Measurements from ENCODE around the gene PSMD13. TPM values are rescaled to one million over a fixed set of nuclear protein-coding genes. Genes with fewer than 3 reads are reported as not detected.
"Not testable (repeated sequence)": the region's sequence is repeated elsewhere in the genome, so short reads cannot be mapped to it uniquely, and the experiment has no call there.

Gene PSMD13
- total RNA-seq (2014; rRNA removed; shearing (Covaris generic)), result 217 and 331 TPM in 2 replicates

- Histone ChIP-seq H3K4me3 (peak within 1 kb of the TSS; percentile 90), H3K27ac (peak within 1 kb of the TSS; percentile 78), H3K4me1 (replicated peaks) (peaks cover 14% of the 10 kb centered on the region), H3K36me3 (peaks cover 45% of the 10 kb centered on the region), H3K9me3 (replicated peaks) (no peaks in the 10 kb centered on the region), H3K27me3 (replicated peaks) (no peaks in the 10 kb centered on the region)
- peak; percentile 78 to 85 for DNase-seq (ENCODE audit: low read depth in 1 of 2, low spot score in 2 of 2)
Measured at GRCh38 chr11:236774-237767, at the start of gene PSMD13. Gene PSMD13 (plus strand): TSS chr11:236976. CDS start chr11:237050, 74 bp downstream.

GRCh38 chr11:189200-189783, 47.5 kb upstream of the PSMD13 start:
- H3K4me3 ChIP-seq; H3K27ac ChIP-seq; H3K4me1 ChIP-seq (replicated peaks); H3K27me3 ChIP-seq (replicated peaks); H3K9me3 ChIP-seq (replicated peaks); H3K36me3 ChIP-seq: not testable (repeated sequence)
- peak in 1 of 2 experiments; percentile 25 for DNase-seq (ENCODE audit: low read depth in 1 of 2, low spot score in 2 of 2)

GRCh38 chr11:189843-190311, 46.9 kb upstream of the PSMD13 start:
- not testable (repeated sequence) for H3K4me1 ChIP-seq (replicated peaks)
- DNase-seq (ENCODE audit: low read depth in 1 of 2, low spot score in 2 of 2), result peak in 1 of 2 experiments; percentile 43

GRCh38 chr11:190546-190945, 46.2 kb upstream of the PSMD13 start:
- H3K36me3 ChIP-seq; DNase-seq (ENCODE audit: low read depth in 1 of 2, low spot score in 2 of 2); H3K4me3 ChIP-seq: not testable (repeated sequence)

More at GRCh38 chr11:189843-190311, 46.9 kb upstream of the PSMD13 start:
- H3K36me3 ChIP-seq; H3K9me3 ChIP-seq (replicated peaks); H3K27me3 ChIP-seq (replicated peaks); H3K27ac ChIP-seq; H3K4me3 ChIP-seq: not testable (repeated sequence)

GRCh38 chr11:191490-192478, 45.0 kb upstream of the PSMD13 start:
- not testable (repeated sequence) for H3K27ac ChIP-seq; DNase-seq (ENCODE audit: low read depth in 1 of 2, low spot score in 2 of 2); H3K4me3 ChIP-seq; H3K36me3 ChIP-seq; H3K27me3 ChIP-seq (replicated peaks); H3K4me1 ChIP-seq (replicated peaks); H3K9me3 ChIP-seq (replicated peaks)

More at GRCh38 chr11:190546-190945, 46.2 kb upstream of the PSMD13 start:
- H3K9me3 ChIP-seq (replicated peaks); H3K27ac ChIP-seq; H3K4me1 ChIP-seq (replicated peaks); H3K27me3 ChIP-seq (replicated peaks): not testable (repeated sequence)

- H3K27ac ChIP-seq; H3K4me1 ChIP-seq (replicated peaks); H3K9me3 ChIP-seq (replicated peaks); H3K36me3 ChIP-seq; H3K4me3 ChIP-seq; H3K27me3 ChIP-seq (replicated peaks); DNase-seq (ENCODE audit: low read depth in 1 of 2, low spot score in 2 of 2): not testable (repeated sequence)
Measured at GRCh38 chr11:192674-193128, 44.1 kb upstream of the PSMD13 start, which contains the start of gene SCGB1C1. Gene SCGB1C1 (plus strand): TSS chr11:193078. CDS start chr11:193100, 22 bp downstream.

- H3K27ac ChIP-seq; H3K27me3 ChIP-seq (replicated peaks); H3K4me3 ChIP-seq; H3K36me3 ChIP-seq; H3K9me3 ChIP-seq (replicated peaks); H3K4me1 ChIP-seq (replicated peaks): not testable (repeated sequence)
- peak in 1 of 2 experiments; percentile 26 for DNase-seq (ENCODE audit: low read depth in 1 of 2, low spot score in 2 of 2)
Measured at GRCh38 chr11:193481-193880, 43.3 kb upstream of the PSMD13 start.

GRCh38 chr11:196786-197731, 39.7 kb upstream of the PSMD13 start:
- Histone ChIP-seq H3K27me3 (replicated peaks) (no peaks in the 10 kb centered on the region), H3K9me3 (replicated peaks) (no peaks in the 10 kb centered on the region), H3K4me1 (replicated peaks) (no peaks in the 10 kb centered on the region), H3K36me3 (peaks cover 11% of the 10 kb centered on the region), H3K4me3 (no peak overlapping the region), H3K27ac (no peak overlapping the region)
- DNase-seq (ENCODE audit: low read depth in 1 of 2, low spot score in 2 of 2), result no peak

GRCh38 chr11:197741-198235, 39.0 kb upstream of the PSMD13 start:
- no peaks in the 10 kb centered on the region for H3K9me3 ChIP-seq (replicated peaks)
- H3K4me3 ChIP-seq, result no peak overlapping the region
- H3K4me1 ChIP-seq (replicated peaks), result no peaks in the 10 kb centered on the region
- no peak overlapping the region for H3K27ac ChIP-seq
- no peaks in the 10 kb centered on the region for H3K27me3 ChIP-seq (replicated peaks)
- H3K36me3 ChIP-seq, result peaks cover 14% of the 10 kb centered on the region
- DNase-seq (ENCODE audit: low read depth in 1 of 2, low spot score in 2 of 2), result no peak

GRCh38 chr11:198236-198806, 38.5 kb upstream of the PSMD13 start:
- no peak for DNase-seq (ENCODE audit: low read depth in 1 of 2, low spot score in 2 of 2)
- Histone ChIP-seq H3K27ac (no peak overlapping the region), H3K4me1 (replicated peaks) (no peaks in the 10 kb centered on the region), H3K9me3 (replicated peaks) (no peaks in the 10 kb centered on the region), H3K4me3 (no peak overlapping the region), H3K27me3 (replicated peaks) (no peaks in the 10 kb centered on the region), H3K36me3 (peaks cover 19% of the 10 kb centered on the region)

GRCh38 chr11:199004-199581, 37.7 kb upstream of the PSMD13 start:
- Histone ChIP-seq H3K27ac (no peak overlapping the region), H3K4me3 (no peak overlapping the region), H3K27me3 (replicated peaks) (no peaks in the 10 kb centered on the region), H3K9me3 (replicated peaks) (no peaks in the 10 kb centered on the region), H3K36me3 (peaks cover 27% of the 10 kb centered on the region), H3K4me1 (replicated peaks) (no peaks in the 10 kb centered on the region)
- DNase-seq (ENCODE audit: low read depth in 1 of 2, low spot score in 2 of 2), result peak in 1 of 2 experiments; percentile 31

All from SJSA1 (cell line).